ENCODE measurements around the gene NTRK2.

- TF ChIP-seq, protein P1, sequence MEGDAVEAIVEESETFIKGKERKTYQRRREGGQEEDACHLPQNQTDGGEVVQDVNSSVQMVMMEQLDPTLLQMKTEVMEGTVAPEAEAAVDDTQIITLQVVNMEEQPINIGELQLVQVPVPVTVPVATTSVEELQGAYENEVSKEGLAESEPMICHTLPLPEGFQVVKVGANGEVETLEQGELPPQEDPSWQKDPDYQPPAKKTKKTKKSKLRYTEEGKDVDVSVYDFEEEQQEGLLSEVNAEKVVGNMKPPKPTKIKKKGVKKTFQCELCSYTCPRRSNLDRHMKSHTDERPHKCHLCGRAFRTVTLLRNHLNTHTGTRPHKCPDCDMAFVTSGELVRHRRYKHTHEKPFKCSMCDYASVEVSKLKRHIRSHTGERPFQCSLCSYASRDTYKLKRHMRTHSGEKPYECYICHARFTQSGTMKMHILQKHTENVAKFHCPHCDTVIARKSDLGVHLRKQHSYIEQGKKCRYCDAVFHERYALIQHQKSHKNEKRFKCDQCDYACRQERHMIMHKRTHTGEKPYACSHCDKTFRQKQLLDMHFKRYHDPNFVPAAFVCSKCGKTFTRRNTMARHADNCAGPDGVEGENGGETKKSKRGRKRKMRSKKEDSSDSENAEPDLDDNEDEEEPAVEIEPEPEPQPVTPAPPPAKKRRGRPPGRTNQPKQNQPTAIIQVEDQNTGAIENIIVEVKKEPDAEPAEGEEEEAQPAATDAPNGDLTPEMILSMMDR (IDR thresholded peaks at IDR 0.05): no peak
- TF ChIP-seq POLR2A (IDR thresholded peaks at IDR 0.05): no peak
Observed at GRCh38 chr9:84791643-84792042, 122.1 kb downstream of the NTRK2 start.
